ENCODE measurements around the gene OR2H1. TPM values are rescaled to one million over a fixed set of nuclear protein-coding genes. Genes with fewer than 3 reads are reported as not detected.

The OR2H1 gene
- total RNA-seq (not detected), polyA plus RNA-seq (not detected)
- long read RNA-seq, donor 1: 0 reads
- long read RNA-seq, donor 2: 0 reads
- long read RNA-seq, donor 3: 0 reads
- long read RNA-seq, donor 4: 0 reads
- long read RNA-seq, donor 5: 0 reads

DNA sequence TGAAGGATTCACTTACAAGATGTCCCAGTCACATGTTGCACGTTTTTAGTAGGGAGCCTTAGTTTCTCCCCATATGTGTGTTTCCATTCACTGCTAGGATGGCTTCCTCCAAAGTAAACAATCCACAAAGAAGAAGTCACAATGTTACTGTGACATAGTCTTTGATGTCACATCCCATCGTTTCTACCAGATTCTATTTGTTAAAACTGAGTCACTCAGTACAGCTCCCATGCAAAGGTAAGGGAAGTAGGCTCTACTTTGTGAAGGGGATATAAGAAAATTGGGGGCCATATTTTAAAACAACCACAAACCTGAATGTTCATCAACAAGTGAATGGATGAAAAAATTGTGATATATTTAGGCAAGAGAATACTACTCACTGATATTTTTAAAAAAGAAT lies at the start of gene OR2H1, which contains the start of gene OR11A1:
Gene OR2H1, plus strand, starts transcription at position 185 of the 400 bp plus-strand sequence. CDS start 4,615 bp downstream, outside the sequence.
Gene OR11A1, minus strand, starts transcription at position 101 of the 400 bp plus-strand sequence. CDS start 29,430 bp downstream, outside the sequence.
- ATAC-seq (ENCODE audit: insufficient read depth, low FRiP score) (no peak), DNase-seq (no peak)
- Histone ChIP-seq H3K4me1 (ENCODE audit: control insufficient read depth in 5 of 5, insufficient read depth in 5 of 5, low read length in 5 of 5) (no peaks in the 10 kb centered on the region), H3K9me3 (ENCODE audit: control insufficient read depth in 4 of 4, insufficient read depth in 3 of 4, low read length in 3 of 4) (no peaks in the 10 kb centered on the region), H3K36me3 (ENCODE audit: control insufficient read depth in 4 of 4, insufficient read depth in 4 of 4, low read length in 4 of 4) (no peaks in the 10 kb centered on the region), H3K27ac (ENCODE audit: low read depth in 1 of 2, low read length in 1 of 2) (no peak within 1 kb of the TSS), H3K9ac (ENCODE audit: insufficient read depth in 1 of 2, low read length in 2 of 2) (no peak within 1 kb of the TSS), H3K4me3 (no peak within 1 kb of the TSS), H3K27me3 (ENCODE audit: control insufficient read depth in 3 of 3, insufficient read depth in 3 of 3, low read length in 2 of 3) (peaks cover 0 to 3% (median 0%) of the 10 kb centered on the region in 3 donors)
- 59 to 68% methylated on average over 2 of the region's 2 CpGs for WGBS, 2 donors
- TF ChIP-seq, protein P1, sequence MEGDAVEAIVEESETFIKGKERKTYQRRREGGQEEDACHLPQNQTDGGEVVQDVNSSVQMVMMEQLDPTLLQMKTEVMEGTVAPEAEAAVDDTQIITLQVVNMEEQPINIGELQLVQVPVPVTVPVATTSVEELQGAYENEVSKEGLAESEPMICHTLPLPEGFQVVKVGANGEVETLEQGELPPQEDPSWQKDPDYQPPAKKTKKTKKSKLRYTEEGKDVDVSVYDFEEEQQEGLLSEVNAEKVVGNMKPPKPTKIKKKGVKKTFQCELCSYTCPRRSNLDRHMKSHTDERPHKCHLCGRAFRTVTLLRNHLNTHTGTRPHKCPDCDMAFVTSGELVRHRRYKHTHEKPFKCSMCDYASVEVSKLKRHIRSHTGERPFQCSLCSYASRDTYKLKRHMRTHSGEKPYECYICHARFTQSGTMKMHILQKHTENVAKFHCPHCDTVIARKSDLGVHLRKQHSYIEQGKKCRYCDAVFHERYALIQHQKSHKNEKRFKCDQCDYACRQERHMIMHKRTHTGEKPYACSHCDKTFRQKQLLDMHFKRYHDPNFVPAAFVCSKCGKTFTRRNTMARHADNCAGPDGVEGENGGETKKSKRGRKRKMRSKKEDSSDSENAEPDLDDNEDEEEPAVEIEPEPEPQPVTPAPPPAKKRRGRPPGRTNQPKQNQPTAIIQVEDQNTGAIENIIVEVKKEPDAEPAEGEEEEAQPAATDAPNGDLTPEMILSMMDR (IDR thresholded peaks at IDR 0.05; ENCODE audit: control extremely low read depth, extremely low read depth): no peak

DNA sequence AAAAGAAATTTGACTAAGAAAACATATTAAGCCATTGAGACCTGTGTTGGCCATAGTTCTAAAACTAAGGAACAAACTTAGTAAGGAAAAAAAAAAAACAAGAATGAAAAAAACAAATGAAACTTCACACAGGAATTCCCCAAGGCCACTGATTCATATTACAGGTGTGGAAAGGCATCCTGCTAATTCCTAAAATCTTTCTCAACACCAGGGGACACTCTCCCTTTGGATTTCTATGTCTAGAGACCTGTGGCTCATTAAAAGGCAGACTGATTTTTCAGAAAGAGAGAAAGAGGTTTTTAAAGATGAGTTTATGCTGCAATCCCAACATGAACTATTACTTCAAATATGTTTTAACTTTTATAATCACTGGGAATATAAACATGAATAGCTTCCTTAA lies 42.4 kb upstream of the OR2H1 start, which contains the start of gene OR12D1:
Gene OR12D1, plus strand, starts transcription at position 341 of the 400 bp plus-strand sequence.
- DNase-seq (peak in 1 of 3 donors; percentile 14), ATAC-seq (ENCODE audit: insufficient read depth, low FRiP score) (no peak)
- H3K9ac ChIP-seq (ENCODE audit: insufficient read depth in 1 of 2, low read length in 2 of 2): no peak within 1 kb of the TSS
- no peaks in the 10 kb centered on the region for H3K36me3 ChIP-seq (ENCODE audit: control insufficient read depth in 4 of 4, insufficient read depth in 4 of 4, low read length in 4 of 4)
- H3K9me3 ChIP-seq (ENCODE audit: control insufficient read depth in 4 of 4, insufficient read depth in 3 of 4, low read length in 3 of 4): peaks cover 0 to 2% (median 0%) of the 10 kb centered on the region in 4 donors
- no peaks in the 10 kb centered on the region for H3K4me1 ChIP-seq (ENCODE audit: control insufficient read depth in 5 of 5, insufficient read depth in 5 of 5, low read length in 5 of 5)
- no peaks in the 10 kb centered on the region for H3K27me3 ChIP-seq (ENCODE audit: control insufficient read depth in 3 of 3, insufficient read depth in 3 of 3, low read length in 2 of 3)
- no peak within 1 kb of the TSS for H3K27ac ChIP-seq (ENCODE audit: low read depth in 1 of 2, low read length in 1 of 2)
- H3K4me3 ChIP-seq: no peak within 1 kb of the TSS
- TF ChIP-seq, protein P1 (IDR thresholded peaks at IDR 0.05; ENCODE audit: control extremely low read depth, extremely low read depth): no peak

GRCh38 chr6:29419516-29419915 lies 37.4 kb upstream of the OR2H1 start:
- Histone ChIP-seq H3K4me3 (no peak overlapping the region), H3K27ac (ENCODE audit: low read depth in 1 of 2, low read length in 1 of 2) (no peak overlapping the region), H3K4me1 (ENCODE audit: control insufficient read depth in 5 of 5, insufficient read depth in 5 of 5, low read length in 5 of 5) (no peaks in the 10 kb centered on the region), H3K36me3 (ENCODE audit: control insufficient read depth in 4 of 4, insufficient read depth in 4 of 4, low read length in 4 of 4) (no peaks in the 10 kb centered on the region), H3K9me3 (ENCODE audit: control insufficient read depth in 4 of 4, insufficient read depth in 3 of 4, low read length in 3 of 4) (no peaks in the 10 kb centered on the region), H3K9ac (ENCODE audit: insufficient read depth in 1 of 2, low read length in 2 of 2) (no peak overlapping the region), H3K27me3 (ENCODE audit: control insufficient read depth in 3 of 3, insufficient read depth in 3 of 3, low read length in 2 of 3) (no peaks in the 10 kb centered on the region)
- DNase-seq (no peak), ATAC-seq (ENCODE audit: insufficient read depth, low FRiP score) (no peak)
- TF ChIP-seq, protein P1 (IDR thresholded peaks at IDR 0.05; ENCODE audit: control extremely low read depth, extremely low read depth): no peak
- 83 to 88% methylated on average over 3 of the region's 3 CpGs for WGBS, 2 donors

GRCh38 chr6:29424168-29424567 lies 32.8 kb upstream of the OR2H1 start:
- WGBS, 2 donors: 94% methylated on average over 2 of the region's 2 CpGs

More at GRCh38 chr6:29424168-29424567, 32.8 kb upstream of the OR2H1 start:
- Histone ChIP-seq H3K9me3 (ENCODE audit: control insufficient read depth in 4 of 4, insufficient read depth in 3 of 4, low read length in 3 of 4) (no peaks in the 10 kb centered on the region), H3K4me1 (ENCODE audit: control insufficient read depth in 5 of 5, insufficient read depth in 5 of 5, low read length in 5 of 5) (no peaks in the 10 kb centered on the region), H3K27me3 (ENCODE audit: control insufficient read depth in 3 of 3, insufficient read depth in 3 of 3, low read length in 2 of 3) (no peaks in the 10 kb centered on the region), H3K9ac (ENCODE audit: insufficient read depth in 1 of 2, low read length in 2 of 2) (no peak overlapping the region), H3K4me3 (no peak overlapping the region), H3K36me3 (ENCODE audit: control insufficient read depth in 4 of 4, insufficient read depth in 4 of 4, low read length in 4 of 4) (no peaks in the 10 kb centered on the region), H3K27ac (ENCODE audit: low read depth in 1 of 2, low read length in 1 of 2) (no peak overlapping the region)
- ATAC-seq (ENCODE audit: insufficient read depth, low FRiP score) (no peak), DNase-seq (no peak)
- TF ChIP-seq, protein P1 (IDR thresholded peaks at IDR 0.05; ENCODE audit: control extremely low read depth, extremely low read depth): no peak
